Fibroblast of lung (primary cell): Measurements from ENCODE around the gene ATP1B1.

Source experiments
- CTCF ChIP-seq, 2 donors: IDR thresholded peaks in 1 of 2; conservative IDR thresholded peaks in 1 of 2; 1 replicate in 1 of 2; 2 replicates in 1 of 2; pipeline ENCODE4 v1.5.1; 2011 to 2012; ENCODE audit warnings: low read length in 2 of 2, control low read depth in 1 of 2, inconsistent platforms in 1 of 2, low read depth in 1 of 2, mild to moderate bottlenecking in 1 of 2
- EZH2 ChIP-seq: IDR thresholded peaks from 2 replicates; pipeline ENCODE4 v1.5.1; 2012; ENCODE audit warnings: low read length, control low read depth, mild to moderate bottlenecking; ENCODE audit errors: missing control alignments

- no peak for TF ChIP-seq CTCF (conservative IDR thresholded peaks at IDR 0.05 in 1 of 2, IDR thresholded peaks at IDR 0.05 in 1 of 2; ENCODE audit: low read depth in 1 of 2, low read length in 2 of 2)
- TF ChIP-seq EZH2: no peak
Observed at GRCh38 chr1:169163059-169163458, 56.6 kb downstream of the ATP1B1 start.
